ENCODE measurements around the gene JOSD2. TPM values are rescaled to one million over a fixed set of nuclear protein-coding genes. Genes with fewer than 3 reads are reported as not detected.
"Not testable (repeated sequence)": the region's sequence is repeated elsewhere in the genome, so short reads cannot be mapped to it uniquely, and the experiment has no call there.

JOSD2 gene
- total RNA-seq, 2 donors from 2014 or later, result 26.6 to 38.2 TPM

DNA sequence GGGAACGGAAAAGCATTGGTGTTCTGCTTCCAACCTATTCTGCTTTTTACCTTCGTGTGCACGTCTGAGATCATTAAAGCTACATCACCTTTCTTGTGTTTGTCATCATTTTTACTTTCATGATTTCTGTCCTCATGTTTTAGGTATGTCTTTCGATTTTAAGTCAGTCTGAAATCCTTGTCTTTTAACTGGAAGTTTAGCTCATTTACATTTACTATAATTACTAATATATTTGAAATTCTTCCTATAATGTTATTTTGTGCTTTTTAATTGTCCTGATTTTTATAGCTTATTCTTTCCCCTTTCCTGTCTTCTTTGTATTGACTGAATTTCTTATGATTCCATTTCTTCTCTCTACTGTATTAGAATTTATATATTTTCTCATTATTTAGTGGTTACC, 22.0 kb upstream of the JOSD2 start:
- Histone ChIP-seq H3K9me3 (peaks cover 0 to 17% of the 10 kb centered on the region in 2 donors), H3K4me1 (peaks cover 0 to 4% of the 10 kb centered on the region in 2 donors)
- TF ChIP-seq, protein P1, sequence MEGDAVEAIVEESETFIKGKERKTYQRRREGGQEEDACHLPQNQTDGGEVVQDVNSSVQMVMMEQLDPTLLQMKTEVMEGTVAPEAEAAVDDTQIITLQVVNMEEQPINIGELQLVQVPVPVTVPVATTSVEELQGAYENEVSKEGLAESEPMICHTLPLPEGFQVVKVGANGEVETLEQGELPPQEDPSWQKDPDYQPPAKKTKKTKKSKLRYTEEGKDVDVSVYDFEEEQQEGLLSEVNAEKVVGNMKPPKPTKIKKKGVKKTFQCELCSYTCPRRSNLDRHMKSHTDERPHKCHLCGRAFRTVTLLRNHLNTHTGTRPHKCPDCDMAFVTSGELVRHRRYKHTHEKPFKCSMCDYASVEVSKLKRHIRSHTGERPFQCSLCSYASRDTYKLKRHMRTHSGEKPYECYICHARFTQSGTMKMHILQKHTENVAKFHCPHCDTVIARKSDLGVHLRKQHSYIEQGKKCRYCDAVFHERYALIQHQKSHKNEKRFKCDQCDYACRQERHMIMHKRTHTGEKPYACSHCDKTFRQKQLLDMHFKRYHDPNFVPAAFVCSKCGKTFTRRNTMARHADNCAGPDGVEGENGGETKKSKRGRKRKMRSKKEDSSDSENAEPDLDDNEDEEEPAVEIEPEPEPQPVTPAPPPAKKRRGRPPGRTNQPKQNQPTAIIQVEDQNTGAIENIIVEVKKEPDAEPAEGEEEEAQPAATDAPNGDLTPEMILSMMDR (IDR thresholded peaks at IDR 0.05), result no peak

DNA sequence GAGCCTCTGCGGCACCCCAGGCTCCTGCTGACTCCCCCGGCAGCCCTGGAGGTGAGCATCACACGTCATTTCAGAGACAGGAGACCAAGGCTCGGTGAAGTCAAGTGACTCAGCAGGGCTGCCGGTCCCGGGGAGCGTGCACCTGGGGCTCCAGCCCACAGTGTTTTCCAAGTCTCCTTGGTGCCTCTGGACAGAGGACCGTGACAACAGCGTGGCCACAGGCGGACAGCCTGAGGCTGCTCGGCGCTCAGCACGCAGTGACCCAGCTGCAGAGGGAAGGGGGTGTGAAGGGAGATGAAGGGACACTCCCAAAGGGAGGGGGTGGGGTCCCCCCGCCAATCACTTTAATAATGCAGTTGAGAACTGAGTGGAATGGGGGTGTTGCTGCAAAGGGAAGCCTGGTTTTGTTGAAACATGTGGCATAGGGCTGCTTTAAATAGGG, 20.2 kb upstream of the JOSD2 start:
- no peaks in the 10 kb centered on the region for H3K4me1 ChIP-seq
- no peaks in the 10 kb centered on the region for H3K36me3 ChIP-seq
- TF ChIP-seq, protein P1 (IDR thresholded peaks at IDR 0.05), result no peak
- H3K9me3 ChIP-seq, result peaks cover 0 to 17% of the 10 kb centered on the region in 2 donors
- H3K27me3 ChIP-seq, result no peaks in the 10 kb centered on the region
- DNase-seq (ENCODE audit: low spot score), result no peak
- no peak overlapping the region for H3K4me3 ChIP-seq
- H3K27ac ChIP-seq, result no peak overlapping the region

More for the DNA sequence above, 22.0 kb upstream of the JOSD2 start:
- H3K27me3 ChIP-seq, result no peaks in the 10 kb centered on the region
- H3K27ac ChIP-seq, result no peak overlapping the region
- no peak for DNase-seq (ENCODE audit: low spot score)
- H3K36me3 ChIP-seq, result no peaks in the 10 kb centered on the region
- H3K4me3 ChIP-seq, result no peak overlapping the region

DNA sequence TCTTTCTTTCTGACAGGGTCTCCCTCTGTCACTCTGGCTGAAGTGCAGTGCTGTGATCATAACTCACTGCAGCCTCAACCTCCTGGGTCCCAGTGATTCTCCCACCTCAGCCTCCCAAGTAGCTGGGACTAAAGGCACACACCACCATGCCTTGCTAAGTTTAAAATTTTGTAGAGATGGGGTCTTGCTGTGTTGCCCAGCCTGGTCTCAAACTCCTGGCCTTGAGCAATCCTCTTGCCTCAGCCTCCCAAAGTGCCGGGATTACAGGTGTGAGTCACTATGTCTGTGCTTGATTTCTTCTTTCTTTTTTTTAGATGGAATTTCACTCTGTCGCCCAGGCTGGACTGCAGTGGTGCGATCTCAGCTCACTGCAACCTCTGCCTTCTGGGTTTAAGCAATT, 17.1 kb upstream of the JOSD2 start:
- H3K9me3 ChIP-seq; H3K27me3 ChIP-seq; H3K4me1 ChIP-seq; H3K4me3 ChIP-seq; H3K27ac ChIP-seq; H3K36me3 ChIP-seq; DNase-seq (ENCODE audit: low spot score): not testable (repeated sequence)

DNA sequence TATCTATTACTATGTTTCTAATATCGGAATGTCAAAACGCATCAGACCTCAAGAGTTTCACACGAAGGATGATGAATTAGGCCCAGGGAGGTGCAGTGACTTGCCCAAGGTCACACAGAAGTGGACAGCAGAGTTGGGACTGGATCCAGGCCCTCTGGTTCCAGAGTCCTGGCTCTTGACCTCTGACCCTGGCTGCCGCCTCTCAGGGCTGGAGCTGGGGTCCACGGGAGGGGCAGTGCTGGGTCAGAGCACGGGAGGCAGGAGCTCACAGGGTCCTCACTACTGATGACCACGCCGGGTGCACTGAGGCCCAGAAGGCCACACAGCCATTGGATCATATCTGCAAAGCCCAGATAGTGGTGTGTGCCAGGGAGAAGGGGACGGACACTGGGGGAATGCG, 11.9 kb upstream of the JOSD2 start:
- TF ChIP-seq, protein P1 (IDR thresholded peaks at IDR 0.05), result no peak
- no peaks in the 10 kb centered on the region for H3K27me3 ChIP-seq
- no peak overlapping the region for H3K4me3 ChIP-seq
- no peaks in the 10 kb centered on the region for H3K4me1 ChIP-seq
- no peaks in the 10 kb centered on the region for H3K9me3 ChIP-seq
- DNase-seq (ENCODE audit: low spot score), result no peak
- no peaks in the 10 kb centered on the region for H3K36me3 ChIP-seq
- H3K27ac ChIP-seq, result no peak overlapping the region

DNA sequence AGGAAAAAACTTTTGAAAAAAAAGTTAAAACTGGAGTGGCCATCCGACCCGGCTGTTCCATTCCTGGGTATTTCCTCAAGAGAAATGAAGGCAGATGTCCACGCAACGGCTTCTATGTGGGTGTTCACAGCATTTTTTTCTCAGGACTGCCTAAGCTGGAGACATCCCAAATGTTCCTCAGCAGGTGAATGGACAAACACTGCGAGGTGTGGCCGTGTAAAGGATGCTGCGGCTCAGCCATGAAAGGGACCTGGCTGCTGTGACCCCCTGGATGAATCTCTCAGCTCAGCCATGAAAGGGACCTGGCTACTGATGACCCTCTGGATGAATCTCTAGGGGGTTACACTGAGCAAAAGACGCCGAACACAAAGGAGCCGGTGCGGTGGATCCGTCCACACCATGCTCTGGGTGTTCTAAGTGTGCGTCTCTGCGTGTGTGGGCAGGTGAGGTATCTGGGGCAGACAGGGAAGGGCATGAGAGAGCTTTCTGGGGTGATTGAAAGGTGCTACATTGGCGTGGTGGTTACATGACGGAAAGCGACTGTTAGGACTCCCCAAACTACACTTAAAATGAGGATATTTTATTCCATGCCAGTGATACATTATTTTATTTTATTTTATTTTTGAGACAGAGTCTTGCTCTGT, 10.0 kb upstream of the JOSD2 start:
- Histone ChIP-seq H3K4me3 (no peak overlapping the region), H3K27me3 (no peaks in the 10 kb centered on the region), H3K4me1 (no peaks in the 10 kb centered on the region), H3K9me3 (no peaks in the 10 kb centered on the region), H3K36me3 (no peaks in the 10 kb centered on the region), H3K27ac (no peak overlapping the region)
- no peak for DNase-seq (ENCODE audit: low spot score)
- TF ChIP-seq, protein P1 (IDR thresholded peaks at IDR 0.05), result no peak

DNA sequence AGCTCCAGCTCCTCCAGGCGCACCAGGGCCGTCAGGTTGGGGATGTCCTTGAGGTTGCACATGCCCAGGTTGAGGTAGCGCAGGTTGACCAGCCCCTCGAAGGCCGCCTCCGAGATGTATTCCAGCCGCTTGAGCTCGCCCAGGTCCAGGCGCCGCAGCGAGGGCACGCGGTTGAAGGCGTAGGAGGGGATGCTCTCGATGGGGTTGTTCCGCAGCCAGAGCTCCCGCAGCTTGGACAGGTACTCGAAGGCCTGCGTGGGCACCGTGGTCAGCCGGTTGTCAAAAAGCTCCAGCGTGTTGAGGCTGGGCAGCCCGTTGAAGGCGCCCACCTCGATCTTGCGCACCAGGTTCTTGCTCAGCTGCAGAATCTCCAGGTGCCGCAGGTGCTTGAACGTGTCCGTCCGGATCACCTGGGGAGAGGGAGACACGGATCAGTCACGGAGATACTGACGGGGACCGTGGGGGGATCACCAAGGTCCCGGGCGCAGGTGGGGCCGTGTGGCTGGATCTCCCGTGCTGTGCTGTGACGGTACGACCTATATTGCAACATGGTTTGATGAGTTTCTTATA, 8.1 kb upstream of the JOSD2 start:
- no peak overlapping the region for H3K27ac ChIP-seq
- H3K4me3 ChIP-seq, result no peak overlapping the region
- TF ChIP-seq, protein P1 (IDR thresholded peaks at IDR 0.05), result no peak
- DNase-seq (ENCODE audit: low spot score), result no peak
- H3K4me1 ChIP-seq, result no peaks in the 10 kb centered on the region
- H3K9me3 ChIP-seq, result no peaks in the 10 kb centered on the region
- no peaks in the 10 kb centered on the region for H3K27me3 ChIP-seq
- no peaks in the 10 kb centered on the region for H3K36me3 ChIP-seq
